ENCODE data around the gene GUCY1B1.

Gene GUCY1B1

DNA sequence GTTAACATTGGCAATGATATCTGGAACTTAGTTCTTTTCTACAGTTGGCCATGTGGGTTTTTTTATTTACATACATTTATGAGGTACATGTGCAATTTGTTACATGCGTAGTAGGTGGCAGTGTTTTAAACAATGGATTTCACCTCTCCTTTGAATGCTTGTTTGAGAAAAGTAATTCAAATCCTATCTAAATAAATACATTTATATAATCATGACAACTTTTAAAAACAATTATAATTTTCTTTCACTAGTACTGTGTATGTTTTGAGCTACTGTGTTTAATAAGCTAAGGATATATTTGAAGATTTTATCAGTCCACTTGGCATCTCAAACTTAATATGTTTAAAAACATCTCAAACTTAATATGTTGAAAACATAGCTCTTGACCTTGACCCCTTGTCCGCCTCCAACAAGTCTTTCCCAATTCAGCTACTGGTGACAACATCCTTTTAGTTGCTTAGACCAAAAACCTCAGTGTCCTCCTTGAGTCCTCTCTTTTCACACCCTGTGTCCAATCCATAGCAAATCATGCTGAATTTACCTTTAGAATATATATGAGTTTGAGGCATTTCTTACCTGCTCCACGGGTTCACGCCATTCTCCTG, 14.5 kb downstream of the GUCY1B1 start:
- ChIA-PET CTCF (interaction anchor here (1.3 to 1.7 kb wide), 2 partner anchors 10 to 14 kb away, joined by 4 to 5 read pairs; no protein-coding TSS in a partner anchor), POLR2A (no interaction called here)
- DNase-seq (ENCODE audit: extremely low spot score), result no peak
- TF ChIP-seq ZNF384 (IDR thresholded peaks at IDR 0.05) (no peak), BHLHE40 (IDR thresholded peaks at IDR 0.05; ENCODE audit: borderline replicate concordance) (no peak), ELF4 (IDR thresholded peaks at IDR 0.05) (no peak), SP1 (IDR thresholded peaks at IDR 0.05) (no peak), NFRKB (IDR thresholded peaks at IDR 0.05) (no peak), LEF1 (IDR thresholded peaks at IDR 0.05; ENCODE audit: borderline replicate concordance) (no peak), FOXM1 (IDR thresholded peaks at IDR 0.05; ENCODE audit: borderline replicate concordance) (no peak), HDGF (IDR thresholded peaks at IDR 0.05; ENCODE audit: borderline replicate concordance) (no peak), SUZ12 (IDR thresholded peaks at IDR 0.05) (no peak), ARNT (IDR thresholded peaks at IDR 0.05) (no peak), FOXA1 (IDR thresholded peaks at IDR 0.05) (no peak), FOXK2 (IDR thresholded peaks at IDR 0.05) (no peak), L3MBTL2 (conservative IDR thresholded peaks at IDR 0.05) (no peak), TARDBP (IDR thresholded peaks at IDR 0.05) (no peak)
- TF ChIP-seq, protein P1, sequence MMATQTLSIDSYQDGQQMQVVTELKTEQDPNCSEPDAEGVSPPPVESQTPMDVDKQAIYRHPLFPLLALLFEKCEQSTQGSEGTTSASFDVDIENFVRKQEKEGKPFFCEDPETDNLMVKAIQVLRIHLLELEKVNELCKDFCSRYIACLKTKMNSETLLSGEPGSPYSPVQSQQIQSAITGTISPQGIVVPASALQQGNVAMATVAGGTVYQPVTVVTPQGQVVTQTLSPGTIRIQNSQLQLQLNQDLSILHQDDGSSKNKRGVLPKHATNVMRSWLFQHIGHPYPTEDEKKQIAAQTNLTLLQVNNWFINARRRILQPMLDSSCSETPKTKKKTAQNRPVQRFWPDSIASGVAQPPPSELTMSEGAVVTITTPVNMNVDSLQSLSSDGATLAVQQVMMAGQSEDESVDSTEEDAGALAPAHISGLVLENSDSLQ (IDR thresholded peaks at IDR 0.05), result no peak

DNA sequence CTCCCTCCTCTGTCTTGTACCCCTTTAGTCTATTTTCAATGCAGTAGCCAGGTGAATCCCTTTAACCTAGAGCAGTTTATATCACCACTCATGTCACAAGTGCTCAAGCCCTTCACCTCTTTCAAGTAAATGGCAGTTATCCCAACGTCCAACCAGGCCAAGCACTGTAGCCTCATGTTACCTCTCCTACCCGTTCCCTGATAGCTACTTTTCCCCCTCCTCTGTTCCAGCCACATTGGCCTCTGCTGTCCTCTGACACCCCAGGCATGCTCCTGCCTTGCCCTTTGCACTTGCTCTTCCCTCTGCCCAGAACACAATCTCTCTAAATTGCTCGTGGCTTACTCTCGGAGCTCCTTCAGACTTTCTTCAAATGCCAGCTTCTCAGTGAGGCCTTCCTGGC, 15.2 kb downstream of the GUCY1B1 start:
- POLR2A ChIA-PET, result no interaction called here
- TF ChIP-seq CTBP1 (IDR thresholded peaks at IDR 0.05; ENCODE audit: borderline replicate concordance), result no peak
- TF ChIP-seq FOXK2 (IDR thresholded peaks at IDR 0.05), result no peak
- CTCF ChIA-PET, result interaction anchor here (0.6 to 1.7 kb wide), 2 partner anchors 9 to 1876 kb away, joined by 3 to 5 read pairs; no protein-coding TSS in a partner anchor
- no peak for DNase-seq (ENCODE audit: extremely low spot score)

DNA sequence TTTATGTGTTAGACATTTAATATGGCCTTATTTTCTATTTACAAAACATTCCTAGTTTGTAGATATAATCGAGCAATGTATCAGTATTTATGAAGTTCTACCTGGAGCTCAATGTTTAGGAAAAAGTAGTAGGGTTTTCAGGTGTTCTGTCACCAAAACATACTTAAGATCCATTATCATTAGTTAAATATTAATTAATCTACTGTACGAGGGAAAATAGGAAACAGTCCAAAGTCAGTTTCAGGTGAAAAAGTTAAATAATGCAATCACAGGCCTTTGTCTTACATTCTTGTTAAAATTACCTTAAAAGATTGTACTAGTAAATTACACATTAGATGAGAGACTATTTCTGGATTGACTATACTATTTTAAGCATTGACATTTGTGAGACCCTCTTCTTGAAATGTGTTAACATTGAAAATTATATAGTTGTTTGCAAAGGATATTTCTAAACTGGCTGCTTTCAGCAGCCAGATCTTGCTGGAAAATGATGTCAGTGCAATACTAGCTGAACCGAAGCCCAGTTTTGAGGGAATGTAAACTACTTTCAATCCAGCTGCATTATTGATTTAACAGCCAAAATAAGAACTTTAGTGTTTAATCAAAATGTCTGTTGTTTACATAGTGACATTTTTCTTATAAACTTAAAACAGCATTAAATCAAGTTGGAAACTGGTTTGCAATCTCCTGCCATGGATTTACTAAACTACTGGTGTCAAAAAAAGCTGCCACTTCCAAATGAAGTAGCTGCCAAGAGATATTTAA, 19.3 kb downstream of the GUCY1B1 start:
- DNase-seq (ENCODE audit: extremely low spot score), result no peak
- TF ChIP-seq FOXK2 (IDR thresholded peaks at IDR 0.05) (no peak), SUZ12 (IDR thresholded peaks at IDR 0.05) (no peak), HDGF (IDR thresholded peaks at IDR 0.05; ENCODE audit: borderline replicate concordance) (no peak), ARNT (IDR thresholded peaks at IDR 0.05) (no peak), TARDBP (IDR thresholded peaks at IDR 0.05) (no peak), NFRKB (IDR thresholded peaks at IDR 0.05) (no peak), FOXA1 (IDR thresholded peaks at IDR 0.05) (no peak), SP1 (IDR thresholded peaks at IDR 0.05) (no peak), LEF1 (IDR thresholded peaks at IDR 0.05; ENCODE audit: borderline replicate concordance) (no peak), L3MBTL2 (conservative IDR thresholded peaks at IDR 0.05) (no peak), FOXM1 (IDR thresholded peaks at IDR 0.05; ENCODE audit: borderline replicate concordance) (no peak), ELF4 (IDR thresholded peaks at IDR 0.05) (no peak), BHLHE40 (IDR thresholded peaks at IDR 0.05; ENCODE audit: borderline replicate concordance) (no peak), CTBP1 (IDR thresholded peaks at IDR 0.05; ENCODE audit: borderline replicate concordance) (no peak), ZNF384 (IDR thresholded peaks at IDR 0.05) (no peak)
- TF ChIP-seq, protein P1 (IDR thresholded peaks at IDR 0.05), result no peak
- ChIA-PET CTCF (interaction anchor here (0.6 to 1.2 kb wide), 2 partner anchors 9 to 58 kb away, joined by 3 read pairs; no protein-coding TSS in a partner anchor), POLR2A (no interaction called here)

DNA sequence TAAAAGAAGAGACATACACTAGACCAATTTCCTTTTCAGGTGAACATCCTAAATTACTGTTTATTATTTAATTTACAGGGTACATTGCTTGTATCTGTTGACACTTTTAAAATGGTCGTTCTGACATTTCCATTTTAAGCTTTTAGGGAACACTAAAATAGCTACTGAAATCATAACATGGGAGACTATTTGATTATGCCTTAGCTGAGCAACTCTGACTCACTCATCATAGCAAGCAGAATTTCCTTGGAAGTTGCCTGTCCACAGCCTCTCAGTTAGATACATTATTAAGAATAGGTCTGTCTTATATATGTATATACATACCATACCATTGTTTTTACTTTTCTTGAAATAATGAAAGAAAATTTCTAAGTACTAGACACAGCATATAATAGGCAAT, 22.0 kb downstream of the GUCY1B1 start:
- DNase-seq (ENCODE audit: extremely low spot score), result no peak
- no peak for TF ChIP-seq LEF1 (IDR thresholded peaks at IDR 0.05; ENCODE audit: borderline replicate concordance)
- no peak for TF ChIP-seq FOXM1 (IDR thresholded peaks at IDR 0.05; ENCODE audit: borderline replicate concordance)
- no peak for TF ChIP-seq FOXA1 (IDR thresholded peaks at IDR 0.05)
- no peak for TF ChIP-seq FOXK2 (IDR thresholded peaks at IDR 0.05)
- TF ChIP-seq BHLHE40 (IDR thresholded peaks at IDR 0.05; ENCODE audit: borderline replicate concordance), result no peak
- no peak for TF ChIP-seq SUZ12 (IDR thresholded peaks at IDR 0.05)
- CTCF ChIA-PET, result no interaction called here
- POLR2A ChIA-PET, result no interaction called here

DNA sequence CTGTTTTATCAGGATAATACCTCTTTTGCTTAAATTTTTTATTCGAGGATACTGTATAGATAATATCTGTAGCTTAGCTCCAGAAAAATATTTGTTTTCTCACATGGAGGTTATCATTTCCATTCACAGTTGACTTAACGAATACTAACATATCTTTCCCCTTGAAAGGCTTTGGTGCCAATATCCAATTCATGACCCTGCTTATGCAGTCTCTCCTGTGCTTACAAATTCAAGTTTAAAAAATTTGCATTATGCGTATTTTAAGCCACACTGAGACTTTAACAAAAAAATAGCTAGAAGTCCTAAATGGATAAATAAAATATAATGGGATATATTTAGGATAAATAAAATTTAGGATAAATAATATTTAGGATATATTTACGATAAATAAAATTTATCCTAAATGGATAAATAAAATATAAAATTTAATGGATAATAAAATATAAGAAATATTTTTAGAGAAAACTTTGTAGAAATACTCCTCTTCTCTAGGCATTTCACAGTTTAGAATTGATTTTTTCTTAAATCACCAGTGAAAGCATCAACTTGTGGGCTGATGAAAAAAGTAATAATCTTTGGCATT, 22.5 kb downstream of the GUCY1B1 start:
- POLR2A ChIA-PET, result no interaction called here
- DNase-seq (ENCODE audit: extremely low spot score), result no peak
- TF ChIP-seq ARNT (IDR thresholded peaks at IDR 0.05) (no peak), NFRKB (IDR thresholded peaks at IDR 0.05) (no peak), TARDBP (IDR thresholded peaks at IDR 0.05) (no peak), SP1 (IDR thresholded peaks at IDR 0.05) (no peak), HDGF (IDR thresholded peaks at IDR 0.05; ENCODE audit: borderline replicate concordance) (no peak), L3MBTL2 (conservative IDR thresholded peaks at IDR 0.05) (no peak)
- CTCF ChIA-PET, result no interaction called here

DNA sequence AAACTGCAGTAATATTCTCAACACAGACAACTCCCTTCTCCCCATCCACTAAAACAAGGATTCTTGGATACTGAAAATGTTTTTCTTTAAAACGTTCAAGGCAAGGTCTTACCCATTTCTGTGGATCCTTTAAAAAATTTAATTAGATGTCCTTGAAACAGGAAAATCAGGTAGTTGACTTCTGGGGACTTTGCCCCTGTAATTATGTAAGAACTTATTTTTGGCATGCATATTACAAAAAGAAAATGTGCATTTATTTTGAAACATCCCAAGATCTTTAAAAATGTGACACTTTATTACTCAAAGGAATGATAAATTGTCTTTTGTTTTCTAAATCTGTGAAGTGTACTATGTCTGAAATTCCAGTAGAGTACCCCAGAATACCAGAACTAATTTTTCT, 25.8 kb downstream of the GUCY1B1 start:
- DNase-seq (ENCODE audit: extremely low spot score), result no peak
- ChIA-PET CTCF (interaction anchor here (0.7 to 0.9 kb wide), 2 partner anchors 11 to 385 kb away, joined by 3 read pairs; no protein-coding TSS in a partner anchor), POLR2A (no interaction called here)
- no peak for TF ChIP-seq BHLHE40 (IDR thresholded peaks at IDR 0.05; ENCODE audit: borderline replicate concordance)
- no peak for TF ChIP-seq CTBP1 (IDR thresholded peaks at IDR 0.05; ENCODE audit: borderline replicate concordance)
- TF ChIP-seq TARDBP (IDR thresholded peaks at IDR 0.05), result no peak
- TF ChIP-seq NFRKB (IDR thresholded peaks at IDR 0.05), result no peak
- no peak for TF ChIP-seq LEF1 (IDR thresholded peaks at IDR 0.05; ENCODE audit: borderline replicate concordance)
- TF ChIP-seq SUZ12 (IDR thresholded peaks at IDR 0.05), result no peak
- no peak for TF ChIP-seq L3MBTL2 (conservative IDR thresholded peaks at IDR 0.05)
- TF ChIP-seq ELF4 (IDR thresholded peaks at IDR 0.05), result no peak
- TF ChIP-seq ARNT (IDR thresholded peaks at IDR 0.05), result no peak
- TF ChIP-seq FOXM1 (IDR thresholded peaks at IDR 0.05; ENCODE audit: borderline replicate concordance), result no peak
- no peak for TF ChIP-seq ZNF384 (IDR thresholded peaks at IDR 0.05)
- TF ChIP-seq, protein P1 (IDR thresholded peaks at IDR 0.05), result no peak
- no peak for TF ChIP-seq HDGF (IDR thresholded peaks at IDR 0.05; ENCODE audit: borderline replicate concordance)
- TF ChIP-seq FOXA1 (IDR thresholded peaks at IDR 0.05), result no peak
- TF ChIP-seq FOXK2 (IDR thresholded peaks at IDR 0.05), result no peak
- no peak for TF ChIP-seq SP1 (IDR thresholded peaks at IDR 0.05)

Measured in HEK293T (cell line).